ENCODE measurements around the gene SLC16A7. TPM values are rescaled to one million over a fixed set of nuclear protein-coding genes. Genes with fewer than 3 reads are reported as not detected.
A peak's percentile ranks its signal among the peaks of the same experiment; 100 is the strongest.

Gene SLC16A7
- total and polyA plus RNA-seq, 12 donors: 3.5 to 103 (median 63.0) TPM

DNA sequence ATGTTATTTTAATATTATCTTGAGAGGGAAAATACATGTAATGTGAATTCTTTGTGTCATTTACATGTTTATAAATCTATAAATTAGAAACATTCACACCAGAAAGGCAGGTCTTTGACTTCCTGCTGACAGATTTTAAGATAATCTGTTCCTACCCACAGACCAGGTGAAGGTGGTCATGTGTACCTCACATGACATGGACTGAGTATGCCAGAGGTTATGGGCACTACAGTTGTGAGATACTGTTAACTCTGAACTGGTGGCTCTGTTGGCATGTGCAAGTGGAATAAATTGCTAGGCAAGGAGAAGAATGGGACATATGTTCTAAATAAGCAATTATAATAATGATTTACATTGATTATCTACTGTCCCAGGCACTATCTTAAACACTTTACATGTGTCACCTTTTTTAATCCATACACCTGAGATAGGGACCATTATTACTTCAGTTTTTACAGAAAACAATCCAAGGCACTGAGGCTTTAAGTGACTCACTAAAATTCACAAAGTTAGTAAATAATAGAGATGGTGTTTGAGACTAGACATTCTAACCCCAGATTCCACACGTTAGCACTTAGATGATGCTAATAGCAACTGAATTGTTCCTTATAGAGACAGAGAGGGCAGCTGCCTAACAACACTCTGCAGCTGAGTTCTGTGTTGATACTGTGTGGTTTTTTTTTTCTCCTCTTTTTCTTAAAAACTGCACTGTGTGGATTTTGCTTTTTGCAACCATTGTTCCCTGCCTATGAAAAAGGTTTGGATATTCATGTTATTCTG lies 23.8 kb downstream of the SLC16A7 start:
- TF ChIP-seq POLR2A (IDR thresholded peaks at IDR 0.05): no peak
- TF ChIP-seq, protein P1, sequence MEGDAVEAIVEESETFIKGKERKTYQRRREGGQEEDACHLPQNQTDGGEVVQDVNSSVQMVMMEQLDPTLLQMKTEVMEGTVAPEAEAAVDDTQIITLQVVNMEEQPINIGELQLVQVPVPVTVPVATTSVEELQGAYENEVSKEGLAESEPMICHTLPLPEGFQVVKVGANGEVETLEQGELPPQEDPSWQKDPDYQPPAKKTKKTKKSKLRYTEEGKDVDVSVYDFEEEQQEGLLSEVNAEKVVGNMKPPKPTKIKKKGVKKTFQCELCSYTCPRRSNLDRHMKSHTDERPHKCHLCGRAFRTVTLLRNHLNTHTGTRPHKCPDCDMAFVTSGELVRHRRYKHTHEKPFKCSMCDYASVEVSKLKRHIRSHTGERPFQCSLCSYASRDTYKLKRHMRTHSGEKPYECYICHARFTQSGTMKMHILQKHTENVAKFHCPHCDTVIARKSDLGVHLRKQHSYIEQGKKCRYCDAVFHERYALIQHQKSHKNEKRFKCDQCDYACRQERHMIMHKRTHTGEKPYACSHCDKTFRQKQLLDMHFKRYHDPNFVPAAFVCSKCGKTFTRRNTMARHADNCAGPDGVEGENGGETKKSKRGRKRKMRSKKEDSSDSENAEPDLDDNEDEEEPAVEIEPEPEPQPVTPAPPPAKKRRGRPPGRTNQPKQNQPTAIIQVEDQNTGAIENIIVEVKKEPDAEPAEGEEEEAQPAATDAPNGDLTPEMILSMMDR (IDR thresholded peaks at IDR 0.05): no peak
- Histone ChIP-seq H3K9me3 (replicated peaks in 1 of 3) (no peaks in the 10 kb centered on the region), H3K4me1 (replicated peaks in 1 of 2) (peaks cover 7 to 27% of the 10 kb centered on the region in 2 donors), H3K36me3 (replicated peaks in 1 of 2) (no peaks in the 10 kb centered on the region), H3K27ac (peak overlapping the region in 1 of 5 donors; percentile 43), H3K4me3 (peak overlapping the region in 1 of 4 donors; percentile 9), H3K27me3 (no peaks in the 10 kb centered on the region)
- no peak for DNase-seq
- intact Hi-C loops (cut with DNase I): no loop called here
- 48 to 57% (median 54%) methylated on average over 1 of the region's 1 CpG for WGBS, 4 donors

DNA sequence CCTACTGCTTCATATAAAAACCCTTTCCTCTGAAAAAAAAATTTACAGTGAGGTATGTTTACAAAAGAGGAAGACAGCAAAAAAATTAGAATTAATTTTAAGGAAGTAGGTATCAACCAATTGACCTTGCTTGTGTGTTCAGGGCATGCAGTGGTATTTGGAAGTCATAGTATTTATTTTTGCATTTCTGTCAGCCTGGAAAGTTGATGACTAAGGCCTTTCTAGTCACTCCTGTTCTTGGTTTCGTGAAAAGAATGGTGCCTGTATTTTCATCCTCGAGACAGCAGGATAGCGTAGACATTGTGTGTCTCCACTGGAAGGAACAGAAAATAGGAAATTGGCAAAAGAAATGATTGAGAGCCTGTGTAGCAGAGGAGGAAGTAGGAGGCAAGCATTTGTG lies 24.5 kb downstream of the SLC16A7 start:
- no peaks in the 10 kb centered on the region for H3K27me3 ChIP-seq
- H3K9me3 ChIP-seq (replicated peaks in 1 of 3): no peaks in the 10 kb centered on the region
- peak overlapping the region in 1 of 4 donors; percentile 9 for H3K4me3 ChIP-seq
- intact Hi-C loops (cut with DNase I): no loop called here
- no peak for TF ChIP-seq POLR2A (IDR thresholded peaks at IDR 0.05)
- TF ChIP-seq, protein P1 (IDR thresholded peaks at IDR 0.05): no peak
- peaks cover 7 to 27% of the 10 kb centered on the region in 2 donors for H3K4me1 ChIP-seq (replicated peaks in 1 of 2)
- peak overlapping the region in 2 of 5 donors; percentile 32 to 43 for H3K27ac ChIP-seq
- no peak for DNase-seq
- no peaks in the 10 kb centered on the region for H3K36me3 ChIP-seq (replicated peaks in 1 of 2)
- WGBS, 4 donors: 34 to 46% (median 39%) methylated on average over 3 of the region's 3 CpGs

DNA sequence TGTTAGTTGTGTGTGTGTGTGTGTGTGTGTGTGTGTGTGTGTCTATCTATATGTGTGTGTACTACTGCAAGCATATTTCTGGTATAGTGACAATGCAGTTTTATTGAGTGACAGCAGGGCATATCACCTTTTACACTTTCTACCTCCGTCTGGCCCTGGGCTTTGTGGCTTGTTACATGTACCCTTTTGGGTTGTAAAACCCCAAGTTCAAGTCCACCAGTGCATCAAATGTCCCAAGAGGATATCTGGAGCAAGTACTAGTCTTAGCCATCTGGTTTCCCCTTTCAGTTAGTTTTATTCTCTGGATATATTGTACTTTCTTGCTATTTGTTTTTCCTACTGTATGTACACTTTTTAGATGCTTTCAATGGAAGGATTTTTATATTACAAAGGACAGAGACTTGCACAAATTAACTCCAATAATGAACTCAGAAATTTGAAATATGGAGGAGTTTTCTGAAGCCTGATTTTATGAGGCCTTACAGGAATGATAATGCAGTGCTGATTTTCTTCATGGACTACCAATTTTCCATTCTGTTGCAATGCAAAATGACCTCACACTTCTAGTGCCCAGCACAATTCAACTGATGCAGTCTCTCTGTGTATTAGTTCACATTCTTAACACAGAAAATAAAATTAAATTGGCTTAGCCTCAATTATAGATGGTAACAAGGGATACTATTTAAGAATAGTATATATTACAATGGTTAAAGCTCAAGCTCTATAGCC lies 29.1 kb downstream of the SLC16A7 start:
- intact Hi-C loops (cut with DNase I): no loop called here
- Histone ChIP-seq H3K9me3 (replicated peaks in 1 of 3) (no peaks in the 10 kb centered on the region), H3K4me1 (replicated peaks in 1 of 2) (peaks cover 7 to 18% of the 10 kb centered on the region in 2 donors), H3K27me3 (no peaks in the 10 kb centered on the region), H3K27ac (no peak overlapping the region), H3K4me3 (no peak overlapping the region), H3K36me3 (replicated peaks in 1 of 2) (no peaks in the 10 kb centered on the region)
- no peak for TF ChIP-seq POLR2A (IDR thresholded peaks at IDR 0.05)
- TF ChIP-seq, protein P1 (IDR thresholded peaks at IDR 0.05): no peak
- DNase-seq: no peak
- WGBS, 4 donors: 82 to 100% (median 91%) methylated on average over 1 of the region's 1 CpG

DNA sequence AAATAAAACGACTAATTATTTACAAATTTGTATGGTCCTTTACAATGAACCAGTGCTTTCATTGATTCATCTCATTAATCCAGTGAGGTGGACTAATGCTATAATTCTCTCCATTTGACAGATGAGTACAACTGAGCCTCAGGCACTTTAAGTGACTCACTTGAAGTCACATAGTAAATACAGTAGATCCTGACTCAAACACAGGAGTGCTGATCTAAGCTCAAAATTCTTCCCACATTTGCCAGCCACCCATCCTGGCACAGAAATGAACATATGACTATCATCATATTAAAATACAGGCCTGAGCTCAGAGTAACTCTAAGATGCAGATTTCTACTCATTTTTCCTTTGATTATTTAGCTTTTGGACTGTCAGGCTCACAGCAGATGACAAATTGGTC lies 30.6 kb downstream of the SLC16A7 start:
- 65 to 85% (median 81%) methylated on average over 1 of the region's 1 CpG for WGBS, 4 donors
- Histone ChIP-seq H3K27me3 (no peaks in the 10 kb centered on the region), H3K9me3 (replicated peaks in 1 of 3) (no peaks in the 10 kb centered on the region), H3K27ac (no peak overlapping the region), H3K4me3 (no peak overlapping the region), H3K4me1 (replicated peaks in 1 of 2) (peaks cover 0 to 6% of the 10 kb centered on the region in 2 donors), H3K36me3 (replicated peaks in 1 of 2) (no peaks in the 10 kb centered on the region)
- TF ChIP-seq, protein P1 (IDR thresholded peaks at IDR 0.05): no peak
- no peak for TF ChIP-seq POLR2A (IDR thresholded peaks at IDR 0.05)
- intact Hi-C loops (cut with DNase I): no loop called here
- no peak for DNase-seq
